HL-60 (cell line): ENCODE data around the gene KCNH4.
A peak's percentile ranks its signal among the peaks of the same experiment; 100 is the strongest.

ENCODE experiments used
- DNase-seq, 2 experiments: peaks; one replicate each; pipeline ENCODE4 v3.0.0-alpha.2; 2010 to 2020; ENCODE audit warnings: low read depth in 1 of 2, low spot score in 1 of 2
- H3K27ac ChIP-seq: fragments of 250-450 bp; sonication (Bioruptor Pico); replicated peaks from 2 replicates; pipeline ENCODE4 v1.5.1; 2020; ENCODE audit warnings: mild to moderate bottlenecking, moderate library complexity
- H3K27me3 ChIP-seq: fragments of 250-450 bp; sonication (Bioruptor Pico); 2 replicates; pipeline ENCODE4 v1.5.1; 2021; ENCODE audit warnings: mild to moderate bottlenecking, moderate library complexity; ENCODE audit not compliant: insufficient read depth, poor library complexity, severe bottlenecking
- H3K4me3 ChIP-seq: replicated peaks from 2 replicates; pipeline ENCODE4 v1.5.1; 2011; ENCODE audit warnings: mild to moderate bottlenecking, control low read depth, low read length; ENCODE audit not compliant: insufficient read depth
- CTCF ChIP-seq: IDR thresholded peaks from one replicate; pipeline ENCODE4 v1.5.1; 2011; ENCODE audit warnings: low read length, control low read depth, inconsistent platforms; ENCODE audit not compliant: insufficient read depth
- GABPA ChIP-seq: IDR thresholded peaks from 2 replicates; pipeline ENCODE4 v1.6.1; 2012; ENCODE audit warnings: low read depth
- POLR2AphosphoS5 ChIP-seq: IDR thresholded peaks from 2 replicates; pipeline ENCODE4 v1.6.1; 2012; ENCODE audit warnings: low read depth
- SPI1 ChIP-seq: IDR thresholded peaks from 2 replicates; pipeline ENCODE4 v1.6.1; 2012; ENCODE audit warnings: low read depth, mild to moderate bottlenecking, borderline replicate concordance
- TF ChIP-seq, protein P1 (sequence below): IDR thresholded peaks from 2 replicates; pipeline ENCODE4 v1.6.1; 2012; ENCODE audit warnings: low read depth; ENCODE audit not compliant: insufficient replicate concordance

KCNH4 gene

GRCh38 chr17:42131981-42132432, 48.9 kb downstream of the KCNH4 start:
- H3K4me3 ChIP-seq, result no peak overlapping the region
- peak overlapping the region; percentile 3; the same call in 1 of the 2 replicates for H3K27ac ChIP-seq
- DNase-seq, result no peak
- H3K27me3 ChIP-seq, result no peaks in the 10 kb centered on the region
- TF ChIP-seq SPI1, result 0 out of 2 replicates have a peak, but pooled peaks have one; percentile 10
- TF ChIP-seq GABPA, result no peak
- TF ChIP-seq, protein P1, sequence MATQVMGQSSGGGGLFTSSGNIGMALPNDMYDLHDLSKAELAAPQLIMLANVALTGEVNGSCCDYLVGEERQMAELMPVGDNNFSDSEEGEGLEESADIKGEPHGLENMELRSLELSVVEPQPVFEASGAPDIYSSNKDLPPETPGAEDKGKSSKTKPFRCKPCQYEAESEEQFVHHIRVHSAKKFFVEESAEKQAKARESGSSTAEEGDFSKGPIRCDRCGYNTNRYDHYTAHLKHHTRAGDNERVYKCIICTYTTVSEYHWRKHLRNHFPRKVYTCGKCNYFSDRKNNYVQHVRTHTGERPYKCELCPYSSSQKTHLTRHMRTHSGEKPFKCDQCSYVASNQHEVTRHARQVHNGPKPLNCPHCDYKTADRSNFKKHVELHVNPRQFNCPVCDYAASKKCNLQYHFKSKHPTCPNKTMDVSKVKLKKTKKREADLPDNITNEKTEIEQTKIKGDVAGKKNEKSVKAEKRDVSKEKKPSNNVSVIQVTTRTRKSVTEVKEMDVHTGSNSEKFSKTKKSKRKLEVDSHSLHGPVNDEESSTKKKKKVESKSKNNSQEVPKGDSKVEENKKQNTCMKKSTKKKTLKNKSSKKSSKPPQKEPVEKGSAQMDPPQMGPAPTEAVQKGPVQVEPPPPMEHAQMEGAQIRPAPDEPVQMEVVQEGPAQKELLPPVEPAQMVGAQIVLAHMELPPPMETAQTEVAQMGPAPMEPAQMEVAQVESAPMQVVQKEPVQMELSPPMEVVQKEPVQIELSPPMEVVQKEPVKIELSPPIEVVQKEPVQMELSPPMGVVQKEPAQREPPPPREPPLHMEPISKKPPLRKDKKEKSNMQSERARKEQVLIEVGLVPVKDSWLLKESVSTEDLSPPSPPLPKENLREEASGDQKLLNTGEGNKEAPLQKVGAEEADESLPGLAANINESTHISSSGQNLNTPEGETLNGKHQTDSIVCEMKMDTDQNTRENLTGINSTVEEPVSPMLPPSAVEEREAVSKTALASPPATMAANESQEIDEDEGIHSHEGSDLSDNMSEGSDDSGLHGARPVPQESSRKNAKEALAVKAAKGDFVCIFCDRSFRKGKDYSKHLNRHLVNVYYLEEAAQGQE, result no peak
- TF ChIP-seq CTCF, result no peak
- no peak for TF ChIP-seq POLR2AphosphoS5

DNA sequence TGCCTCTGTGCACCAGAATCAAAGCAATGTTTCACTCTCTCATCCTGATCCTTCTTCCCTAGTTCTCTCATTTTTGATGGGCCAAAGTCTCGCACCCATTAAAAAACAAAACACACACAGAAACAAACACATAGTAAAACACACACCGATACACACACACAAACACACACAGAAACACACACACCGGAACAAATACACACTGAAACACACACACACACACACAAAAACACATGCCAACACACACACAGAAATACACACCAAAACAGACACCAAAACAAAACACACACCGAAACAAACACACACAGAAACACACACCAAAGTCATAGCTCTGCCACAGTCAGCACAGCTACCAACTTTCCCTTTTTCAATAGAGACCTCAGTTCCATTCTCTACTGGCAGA, 49.7 kb downstream of the KCNH4 start:
- no peak for DNase-seq
- Histone ChIP-seq H3K4me3 (no peak overlapping the region), H3K27me3 (no peaks in the 10 kb centered on the region), H3K27ac (0 out of 2 replicates have a peak overlapping the region, but pooled peaks have one; percentile 10)
- TF ChIP-seq POLR2AphosphoS5, result no peak
- TF ChIP-seq SPI1, result no peak
- no peak for TF ChIP-seq GABPA
- TF ChIP-seq, protein P1, result no peak
- TF ChIP-seq CTCF, result no peak

DNA sequence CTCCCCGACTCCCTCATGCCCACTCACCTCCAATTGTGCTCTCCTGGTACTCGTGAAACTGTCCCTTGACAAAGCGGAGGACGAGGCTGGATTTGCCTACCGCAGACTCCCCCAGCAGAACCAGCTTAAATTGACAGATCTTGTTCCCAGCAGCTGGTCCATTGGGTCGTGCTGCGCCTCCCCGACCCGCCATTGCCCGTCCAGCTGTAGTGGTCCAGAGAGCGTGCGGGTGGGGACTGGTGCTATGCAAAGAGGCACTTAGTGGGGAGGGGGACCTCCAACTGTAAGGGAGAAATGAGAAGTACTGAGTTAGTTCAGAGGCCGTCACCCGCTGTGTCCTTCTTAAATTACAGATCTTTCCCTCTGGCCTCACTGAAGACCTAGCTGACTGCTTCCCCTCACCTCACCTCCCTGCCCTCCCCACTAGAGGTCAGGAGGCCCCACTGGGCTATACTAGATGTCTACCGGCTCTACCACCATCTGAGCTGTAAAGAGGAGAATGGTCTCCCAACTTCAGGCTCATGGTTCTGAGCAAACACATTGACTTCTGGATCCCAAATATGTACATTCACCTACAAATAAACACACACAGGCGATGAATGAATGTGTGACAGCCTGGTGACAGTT, 50.5 kb downstream of the KCNH4 start:
- no peak for TF ChIP-seq POLR2AphosphoS5
- no peak for TF ChIP-seq GABPA
- no peak for TF ChIP-seq SPI1
- H3K4me3 ChIP-seq, result no peak overlapping the region
- H3K27me3 ChIP-seq, result no peaks in the 10 kb centered on the region
- no peak overlapping the region for H3K27ac ChIP-seq
- DNase-seq, result no peak

DNA sequence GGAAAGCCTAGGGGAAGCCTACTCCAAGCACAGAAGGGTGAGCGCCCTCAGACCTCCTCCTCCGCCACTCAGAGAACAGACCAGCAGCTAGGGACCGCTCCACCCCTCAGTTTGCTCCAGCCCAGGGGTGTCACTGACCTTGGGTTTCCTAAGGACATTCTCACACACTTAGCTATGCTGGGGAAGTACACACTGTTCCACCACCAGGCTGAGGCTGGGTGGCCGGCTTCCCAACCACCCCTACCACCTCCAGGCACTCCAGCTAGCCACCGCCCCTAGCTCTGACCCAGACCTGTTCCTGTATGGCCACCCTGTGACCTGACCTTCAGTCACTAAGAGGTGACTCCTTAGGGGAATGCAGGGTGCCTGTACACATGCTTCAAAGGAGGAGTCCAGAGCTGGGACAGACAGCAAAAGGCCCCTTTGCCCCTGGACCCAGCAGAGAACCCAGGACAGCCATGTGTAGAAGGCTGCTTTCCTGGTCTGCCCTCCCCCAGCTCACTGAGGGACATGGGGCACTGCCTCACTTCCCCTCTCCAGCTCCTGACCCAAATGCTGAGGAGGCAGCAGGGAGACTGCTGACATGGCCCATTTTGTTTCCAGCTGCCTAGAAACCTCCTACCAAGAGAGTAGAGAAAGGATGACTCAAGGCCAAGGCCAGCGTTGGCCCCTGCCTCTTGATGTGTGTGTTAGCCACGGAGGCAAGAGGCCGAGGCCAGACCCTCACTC, 51.7 kb downstream of the KCNH4 start:
- Histone ChIP-seq H3K4me3 (no peak overlapping the region), H3K27ac (no peak overlapping the region), H3K27me3 (no peaks in the 10 kb centered on the region)
- no peak for DNase-seq
- no peak for TF ChIP-seq CTCF
- TF ChIP-seq, protein P1, result no peak
- TF ChIP-seq POLR2AphosphoS5, result no peak
- TF ChIP-seq GABPA, result no peak
- TF ChIP-seq SPI1, result no peak
